Thyroid gland (tissue), 4 donors: Measurements from ENCODE around the gene VAMP7.

ENCODE experiments used
- POLR2A ChIP-seq, 2 donors: fragments of 450-650 bp; IDR thresholded peaks; one replicate each; pipeline ENCODE4 v1.6.1; 2017; ENCODE audit warnings: antibody characterized with exemption in 2 of 2, mild to moderate bottlenecking in 2 of 2, moderate library complexity in 1 of 2
- TF ChIP-seq, protein P1 (sequence below), 6 experiments: fragments of 200-600 bp in 3 of 6; fragments of 450-650 bp in 3 of 6; sonication (generic) in 3 of 6; IDR thresholded peaks; one replicate each; pipeline ENCODE4 v1.5.1; 2016 to 2019; ENCODE audit warnings: antibody characterized with exemption in 6 of 6, mild to moderate bottlenecking in 2 of 6, inconsistent platforms in 1 of 6, moderate library complexity in 1 of 6

GRCh38 chrX:155877288-155877687 lies 3.9 kb upstream of the VAMP7 start:
- TF ChIP-seq, protein P1, sequence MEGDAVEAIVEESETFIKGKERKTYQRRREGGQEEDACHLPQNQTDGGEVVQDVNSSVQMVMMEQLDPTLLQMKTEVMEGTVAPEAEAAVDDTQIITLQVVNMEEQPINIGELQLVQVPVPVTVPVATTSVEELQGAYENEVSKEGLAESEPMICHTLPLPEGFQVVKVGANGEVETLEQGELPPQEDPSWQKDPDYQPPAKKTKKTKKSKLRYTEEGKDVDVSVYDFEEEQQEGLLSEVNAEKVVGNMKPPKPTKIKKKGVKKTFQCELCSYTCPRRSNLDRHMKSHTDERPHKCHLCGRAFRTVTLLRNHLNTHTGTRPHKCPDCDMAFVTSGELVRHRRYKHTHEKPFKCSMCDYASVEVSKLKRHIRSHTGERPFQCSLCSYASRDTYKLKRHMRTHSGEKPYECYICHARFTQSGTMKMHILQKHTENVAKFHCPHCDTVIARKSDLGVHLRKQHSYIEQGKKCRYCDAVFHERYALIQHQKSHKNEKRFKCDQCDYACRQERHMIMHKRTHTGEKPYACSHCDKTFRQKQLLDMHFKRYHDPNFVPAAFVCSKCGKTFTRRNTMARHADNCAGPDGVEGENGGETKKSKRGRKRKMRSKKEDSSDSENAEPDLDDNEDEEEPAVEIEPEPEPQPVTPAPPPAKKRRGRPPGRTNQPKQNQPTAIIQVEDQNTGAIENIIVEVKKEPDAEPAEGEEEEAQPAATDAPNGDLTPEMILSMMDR (IDR thresholded peaks at IDR 0.05): no peak
- TF ChIP-seq POLR2A (IDR thresholded peaks at IDR 0.05): no peak
